K562 (cell line): ENCODE data around the gene NFAM1. TPM values are rescaled to one million over a fixed set of nuclear protein-coding genes. Genes with fewer than 3 reads are reported as not detected.

Experiments
- CBX5 ChIP-seq: IDR thresholded peaks from 2 replicates; pipeline ENCODE4 v1.6.1; 2014; ENCODE audit warnings: low read depth, borderline replicate concordance
- CCNT2 ChIP-seq: IDR thresholded peaks from 2 replicates; pipeline ENCODE4 v1.6.1; 2011; ENCODE audit warnings: borderline replicate concordance, low read depth, mild to moderate bottlenecking, moderate library complexity, mixed read lengths, low read length; ENCODE audit not compliant: insufficient read length; ENCODE audit errors: extremely low read depth
- ETS2 ChIP-seq: IDR thresholded peaks from 2 replicates; pipeline ENCODE4 v1.6.1; 2016; ENCODE audit warnings: borderline replicate concordance, missing genetic modification characterization, mild to moderate bottlenecking, moderate library complexity, missing compliant biosample characterization; ENCODE audit not compliant: poor library complexity, severe bottlenecking
- HDAC1 ChIP-seq, 2 experiments: fragments of 450-650 bp; IDR thresholded peaks; 2 replicates each; pipeline ENCODE4 v1.6.1; 2016 to 2017; ENCODE audit warnings: inconsistent platforms in 1 of 2, mild to moderate bottlenecking in 1 of 2, moderate library complexity in 1 of 2
- HDAC3 ChIP-seq: fragments of 450-650 bp; IDR thresholded peaks from 2 replicates; pipeline ENCODE4 v1.6.1; 2018; ENCODE audit warnings: borderline replicate concordance, mild to moderate bottlenecking, moderate library complexity; ENCODE audit not compliant: partially characterized antibody
- MAZ ChIP-seq, 2 experiments: fragments of 450-650 bp in 1 of 2; sonication (generic) in 1 of 2; formaldehyde crosslinking; IDR thresholded peaks in 1 of 2; conservative IDR thresholded peaks in 1 of 2; 2 replicates each; pipeline versions ENCODE4 v1.4.0 to v1.5.0; 2020; ENCODE audit warnings: mild to moderate bottlenecking in 1 of 2, missing genetic modification reagents in 1 of 2
- MXI1 ChIP-seq: IDR thresholded peaks from 2 replicates; pipeline ENCODE4 v1.6.1; 2011; ENCODE audit warnings: low read depth, mild to moderate bottlenecking, improper control_type of control experiment, low read length
- NCOR1 ChIP-seq: fragments of 450-650 bp; IDR thresholded peaks from 2 replicates; pipeline ENCODE4 v1.6.1; 2016; ENCODE audit warnings: mild to moderate bottlenecking, moderate library complexity
- PHF21A ChIP-seq: fragments of 450-650 bp; IDR thresholded peaks from 2 replicates; pipeline ENCODE4 v1.6.1; 2017; ENCODE audit warnings: low read depth, borderline replicate concordance
- POLR2H ChIP-seq: IDR thresholded peaks from 2 replicates; pipeline ENCODE4 v1.6.1; 2016; ENCODE audit warnings: missing genetic modification characterization, low read depth, mild to moderate bottlenecking, control low read depth, missing compliant biosample characterization, moderate library complexity
- RBM22 ChIP-seq: fragments of 200-400 bp; formaldehyde crosslinking; IDR thresholded peaks from 2 replicates; pipeline ENCODE4 v1.6.1; 2018; ENCODE audit warnings: low read length, low read depth; ENCODE audit not compliant: poor library complexity, severe bottlenecking
- SIRT6 ChIP-seq: IDR thresholded peaks from one replicate; pipeline ENCODE4 v1.6.1; 2012; ENCODE audit warnings: low read depth, mild to moderate bottlenecking, control low read depth, inconsistent platforms, low read length, moderate library complexity
- XRCC4 ChIP-seq: IDR thresholded peaks from one replicate; pipeline ENCODE4 v1.6.1; 2011; ENCODE audit not compliant: insufficient read depth, insufficient read length; ENCODE audit errors: extremely low read depth
- ZFP36 ChIP-seq: fragments of 150-350 bp; IDR thresholded peaks from 2 replicates; pipeline ENCODE4 v1.6.1; 2018; ENCODE audit warnings: low read length, low read depth; ENCODE audit not compliant: partially characterized antibody
- ZNF507 ChIP-seq: conservative IDR thresholded peaks from 2 replicates; pipeline ENCODE4 v1.6.1; 2017; ENCODE audit warnings: missing genetic modification characterization, missing compliant biosample characterization
- ZSCAN29 ChIP-seq: fragments of 450-650 bp; IDR thresholded peaks from 2 replicates; pipeline ENCODE4 v1.6.1; 2017
- polyA plus RNA-seq, 8 experiments: library from polyadenylated mRNA; depleted of rRNA in 4 of 8; stranded (reverse) in 5 of 8; unstranded in 3 of 8; fragments of >200 nt; fragmentation: Nextera tagmentation in 2 of 8; fragmentation: Illumina TruSeq in 1 of 8; extraction: Ambion mirVana in 2 of 8; extraction: Trizol in 1 of 8; gene quantifications; 2 replicates each; pipeline versions ENCODE4 v1.2.1 to v1.2.3, GENCODE V29; 2011 to 2014; ENCODE audit warnings: inconsistent platforms in 1 of 8, missing spikeins in 1 of 8
- total RNA-seq, 7 experiments: library from RNA; depleted of rRNA in 6 of 7; stranded (reverse); fragments of >200 nt in 6 of 7; fragmentation: Illumina TruSeq in 2 of 7; extraction: Trizol in 2 of 7; gene quantifications; 2 replicates each; pipeline versions ENCODE4 v1.2.1 to v1.2.3, GENCODE V29; 2011 to 2021; ENCODE audit warnings: low replicate concordance in 1 of 7
- TF ChIP-seq, protein P1 (sequence below), 3 experiments: IDR thresholded peaks in 2 of 3; conservative IDR thresholded peaks in 1 of 3; 2 replicates each; pipeline ENCODE4 v1.5.1; 2011 to 2012; ENCODE audit warnings: low read length in 3 of 3, mild to moderate bottlenecking in 3 of 3, control low read depth in 2 of 3, improper control_type of control experiment in 1 of 3, inconsistent platforms in 1 of 3, low read depth in 1 of 3, mixed read lengths in 1 of 3, moderate library complexity in 1 of 3; ENCODE audit not compliant: insufficient read depth in 2 of 3
- TF ChIP-seq, protein P2 (sequence below): fragments of 450-650 bp; IDR thresholded peaks from 2 replicates; pipeline ENCODE4 v1.6.1; 2018; ENCODE audit not compliant: partially characterized antibody
- TF ChIP-seq, protein P3 (sequence below): fragments of 250-450 bp; sonication (Bioruptor Pico); IDR thresholded peaks from 2 replicates; pipeline ENCODE4 v1.8.0; 2021; ENCODE audit warnings: borderline replicate concordance, mild to moderate bottlenecking, moderate library complexity; ENCODE audit not compliant: poor library complexity, severe bottlenecking
- TF ChIP-seq, protein P4 (sequence below): fragments of 450-650 bp; IDR thresholded peaks from 2 replicates; pipeline ENCODE4 v1.6.1; 2017; ENCODE audit warnings: antibody characterized with exemption

NFAM1 gene
- total and polyA plus RNA-seq, 9 of the 15 experiments (the other 6 are each of a cell fraction or from before 2014, with no cell fraction given) = 0.01 to 0.18 (median 0.03) TPM; not detected in 5

DNA sequence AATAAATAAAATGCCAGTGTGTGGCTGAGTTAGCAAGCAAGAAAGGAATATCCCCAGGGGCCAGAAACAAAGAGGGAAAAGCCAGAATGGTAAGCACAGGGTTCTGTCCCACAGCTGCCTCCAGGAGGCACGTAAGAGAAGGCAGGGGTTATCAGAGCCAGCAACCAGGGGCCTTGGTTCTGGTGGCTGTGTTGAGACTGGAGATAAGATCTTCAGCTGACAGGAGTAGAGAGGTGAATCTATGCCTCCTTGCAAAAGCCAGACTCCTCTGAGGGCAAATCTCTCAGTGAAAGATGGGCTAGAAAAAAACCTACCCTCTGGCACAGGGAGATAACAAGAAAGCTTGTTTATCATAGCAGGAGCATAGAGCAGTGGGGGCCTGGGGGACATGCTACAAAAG lies 29.8 kb upstream of the NFAM1 start (continued):
- TF ChIP-seq MAZ (CRISPR knock-in tag; conservative IDR thresholded peaks at IDR 0.05 in 1 of 2, IDR thresholded peaks at IDR 0.05 in 1 of 2) (peak; percentile 50 to 56; a peak in 1 of 4 replicates), CCNT2 (peak; percentile 79), MXI1 (no peak), ETS2 (tag) (no peak), NCOR1 (peak; percentile 94), HDAC1 (IDR thresholded peaks at IDR 0.05) (peak in 1 of 2 experiments; percentile 88; a peak in 2 of 4 replicates), POLR2H (tag) (no peak), XRCC4 (no peak), PHF21A (0 out of 2 replicates have a peak, but pooled peaks have one; percentile 28), ZSCAN29 (no peak), RBM22 (no peak), ZNF507 (tag) (no peak), ZFP36 (no peak), HDAC3 (peak; percentile 80), SIRT6 (no peak), CBX5 (no peak)
- TF ChIP-seq, protein P1, sequence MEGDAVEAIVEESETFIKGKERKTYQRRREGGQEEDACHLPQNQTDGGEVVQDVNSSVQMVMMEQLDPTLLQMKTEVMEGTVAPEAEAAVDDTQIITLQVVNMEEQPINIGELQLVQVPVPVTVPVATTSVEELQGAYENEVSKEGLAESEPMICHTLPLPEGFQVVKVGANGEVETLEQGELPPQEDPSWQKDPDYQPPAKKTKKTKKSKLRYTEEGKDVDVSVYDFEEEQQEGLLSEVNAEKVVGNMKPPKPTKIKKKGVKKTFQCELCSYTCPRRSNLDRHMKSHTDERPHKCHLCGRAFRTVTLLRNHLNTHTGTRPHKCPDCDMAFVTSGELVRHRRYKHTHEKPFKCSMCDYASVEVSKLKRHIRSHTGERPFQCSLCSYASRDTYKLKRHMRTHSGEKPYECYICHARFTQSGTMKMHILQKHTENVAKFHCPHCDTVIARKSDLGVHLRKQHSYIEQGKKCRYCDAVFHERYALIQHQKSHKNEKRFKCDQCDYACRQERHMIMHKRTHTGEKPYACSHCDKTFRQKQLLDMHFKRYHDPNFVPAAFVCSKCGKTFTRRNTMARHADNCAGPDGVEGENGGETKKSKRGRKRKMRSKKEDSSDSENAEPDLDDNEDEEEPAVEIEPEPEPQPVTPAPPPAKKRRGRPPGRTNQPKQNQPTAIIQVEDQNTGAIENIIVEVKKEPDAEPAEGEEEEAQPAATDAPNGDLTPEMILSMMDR (IDR thresholded peaks at IDR 0.05 in 2 of 3, conservative IDR thresholded peaks at IDR 0.05 in 1 of 3; ENCODE audit: insufficient read depth in 2 of 3, low read depth in 1 of 3, low read length in 3 of 3) = peak in 1 of 3 experiments; percentile 12; a peak in 1 of 6 replicates
- TF ChIP-seq, protein P2, sequence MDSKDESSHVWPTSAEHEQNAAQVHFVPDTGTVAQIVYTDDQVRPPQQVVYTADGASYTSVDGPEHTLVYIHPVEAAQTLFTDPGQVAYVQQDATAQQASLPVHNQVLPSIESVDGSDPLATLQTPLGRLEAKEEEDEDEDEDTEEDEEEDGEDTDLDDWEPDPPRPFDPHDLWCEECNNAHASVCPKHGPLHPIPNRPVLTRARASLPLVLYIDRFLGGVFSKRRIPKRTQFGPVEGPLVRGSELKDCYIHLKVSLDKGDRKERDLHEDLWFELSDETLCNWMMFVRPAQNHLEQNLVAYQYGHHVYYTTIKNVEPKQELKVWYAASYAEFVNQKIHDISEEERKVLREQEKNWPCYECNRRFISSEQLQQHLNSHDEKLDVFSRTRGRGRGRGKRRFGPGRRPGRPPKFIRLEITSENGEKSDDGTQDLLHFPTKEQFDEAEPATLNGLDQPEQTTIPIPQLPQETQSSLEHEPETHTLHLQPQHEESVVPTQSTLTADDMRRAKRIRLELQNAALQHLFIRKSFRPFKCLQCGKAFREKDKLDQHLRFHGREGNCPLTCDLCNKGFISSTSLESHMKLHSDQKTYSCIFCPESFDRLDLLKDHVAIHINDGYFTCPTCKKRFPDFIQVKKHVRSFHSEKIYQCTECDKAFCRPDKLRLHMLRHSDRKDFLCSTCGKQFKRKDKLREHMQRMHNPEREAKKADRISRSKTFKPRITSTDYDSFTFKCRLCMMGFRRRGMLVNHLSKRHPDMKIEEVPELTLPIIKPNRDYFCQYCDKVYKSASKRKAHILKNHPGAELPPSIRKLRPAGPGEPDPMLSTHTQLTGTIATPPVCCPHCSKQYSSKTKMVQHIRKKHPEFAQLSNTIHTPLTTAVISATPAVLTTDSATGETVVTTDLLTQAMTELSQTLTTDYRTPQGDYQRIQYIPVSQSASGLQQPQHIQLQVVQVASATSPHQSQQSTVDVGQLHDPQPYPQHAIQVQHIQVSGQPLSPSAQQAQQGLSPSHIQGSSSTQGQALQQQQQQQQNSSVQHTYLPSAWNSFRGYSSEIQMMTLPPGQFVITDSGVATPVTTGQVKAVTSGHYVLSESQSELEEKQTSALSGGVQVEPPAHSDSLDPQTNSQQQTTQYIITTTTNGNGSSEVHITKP = peak; percentile 20
- TF ChIP-seq, protein P3, sequence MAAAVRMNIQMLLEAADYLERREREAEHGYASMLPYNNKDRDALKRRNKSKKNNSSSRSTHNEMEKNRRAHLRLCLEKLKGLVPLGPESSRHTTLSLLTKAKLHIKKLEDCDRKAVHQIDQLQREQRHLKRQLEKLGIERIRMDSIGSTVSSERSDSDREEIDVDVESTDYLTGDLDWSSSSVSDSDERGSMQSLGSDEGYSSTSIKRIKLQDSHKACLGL (CRISPR knock-in tag) = no peak
- TF ChIP-seq, protein P4, sequence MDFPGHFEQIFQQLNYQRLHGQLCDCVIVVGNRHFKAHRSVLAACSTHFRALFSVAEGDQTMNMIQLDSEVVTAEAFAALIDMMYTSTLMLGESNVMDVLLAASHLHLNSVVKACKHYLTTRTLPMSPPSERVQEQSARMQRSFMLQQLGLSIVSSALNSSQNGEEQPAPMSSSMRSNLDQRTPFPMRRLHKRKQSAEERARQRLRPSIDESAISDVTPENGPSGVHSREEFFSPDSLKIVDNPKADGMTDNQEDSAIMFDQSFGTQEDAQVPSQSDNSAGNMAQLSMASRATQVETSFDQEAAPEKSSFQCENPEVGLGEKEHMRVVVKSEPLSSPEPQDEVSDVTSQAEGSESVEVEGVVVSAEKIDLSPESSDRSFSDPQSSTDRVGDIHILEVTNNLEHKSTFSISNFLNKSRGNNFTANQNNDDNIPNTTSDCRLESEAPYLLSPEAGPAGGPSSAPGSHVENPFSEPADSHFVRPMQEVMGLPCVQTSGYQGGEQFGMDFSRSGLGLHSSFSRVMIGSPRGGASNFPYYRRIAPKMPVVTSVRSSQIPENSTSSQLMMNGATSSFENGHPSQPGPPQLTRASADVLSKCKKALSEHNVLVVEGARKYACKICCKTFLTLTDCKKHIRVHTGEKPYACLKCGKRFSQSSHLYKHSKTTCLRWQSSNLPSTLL = no peak
